Uterus (tissue), 2 donors: Measurements from ENCODE around the gene RCBTB1.

Experiments
- CTCF ChIP-seq, 4 experiments: fragments of 200-600 bp in 2 of 4; fragments of 450-650 bp in 2 of 4; sonication (generic) in 2 of 4; IDR thresholded peaks; one replicate each; pipeline ENCODE4 v1.5.1; 2016 to 2019; ENCODE audit warnings: antibody characterized with exemption in 4 of 4, mild to moderate bottlenecking in 2 of 4, moderate library complexity in 1 of 4
- POLR2A ChIP-seq, 2 donors: fragments of 450-650 bp; IDR thresholded peaks; one replicate each; pipeline ENCODE4 v1.6.1; 2016; ENCODE audit warnings: antibody characterized with exemption in 2 of 2, mild to moderate bottlenecking in 1 of 2, moderate library complexity in 1 of 2

GRCh38 chr13:49629947-49630346 lies 44.6 kb upstream of the RCBTB1 start:
- TF ChIP-seq POLR2A (IDR thresholded peaks at IDR 0.05) = no peak
- no peak for TF ChIP-seq CTCF (IDR thresholded peaks at IDR 0.05)
